GM18519 (cell line): ENCODE data around the gene SRPK1.

Source experiments
- ATAC-seq: cut with Tn5 transposase; IDR thresholded peaks from one replicate; pipeline ENCODE4 v1.9.1; 2021; ENCODE audit warnings: mild to moderate bottlenecking, moderate library complexity; ENCODE audit not compliant: unreplicated experiment, low FRiP score

Gene SRPK1

GRCh38 chr6:35905141-35905785 lies 15.6 kb downstream of the SRPK1 start:
- no peak for ATAC-seq

GRCh38 chr6:35903679-35904078 lies 17.2 kb downstream of the SRPK1 start:
- no peak for ATAC-seq

GRCh38 chr6:35900448-35900847 lies 20.4 kb downstream of the SRPK1 start:
- ATAC-seq = no peak

- no peak for ATAC-seq
Measured at GRCh38 chr6:35898003-35898402, 22.9 kb downstream of the SRPK1 start.

- no peak for ATAC-seq
Measured at GRCh38 chr6:35897486-35897885, 23.4 kb downstream of the SRPK1 start.

- no peak for ATAC-seq
Measured at GRCh38 chr6:35897036-35897435, 23.9 kb downstream of the SRPK1 start.

- no peak for ATAC-seq
Measured at GRCh38 chr6:35896228-35896627, 24.7 kb downstream of the SRPK1 start.

GRCh38 chr6:35895560-35895959 lies 25.3 kb downstream of the SRPK1 start:
- no peak for ATAC-seq

- ATAC-seq = no peak
Measured at GRCh38 chr6:35894776-35895175, 26.1 kb downstream of the SRPK1 start.

- ATAC-seq = no peak
Measured at GRCh38 chr6:35893246-35893645, 27.7 kb downstream of the SRPK1 start.

GRCh38 chr6:35892482-35892881 lies 28.4 kb downstream of the SRPK1 start:
- no peak for ATAC-seq

GRCh38 chr6:35879151-35879550 lies 41.7 kb downstream of the SRPK1 start:
- no peak for ATAC-seq

- no peak for ATAC-seq
Measured at GRCh38 chr6:35876902-35877301, 44.0 kb downstream of the SRPK1 start.

GRCh38 chr6:35874730-35875129 lies 46.2 kb downstream of the SRPK1 start:
- no peak for ATAC-seq

- no peak for ATAC-seq
Measured at GRCh38 chr6:35859367-35859766, 61.5 kb downstream of the SRPK1 start.

- ATAC-seq = no peak
Measured at GRCh38 chr6:35857853-35858252, 63.0 kb downstream of the SRPK1 start.

GRCh38 chr6:35856250-35856649 lies 64.6 kb downstream of the SRPK1 start:
- no peak for ATAC-seq

- ATAC-seq = no peak
Measured at GRCh38 chr6:35852994-35853393, 67.9 kb downstream of the SRPK1 start.

GRCh38 chr6:35850208-35850607 lies 70.7 kb downstream of the SRPK1 start:
- no peak for ATAC-seq

GRCh38 chr6:35844290-35844689 lies 76.6 kb downstream of the SRPK1 start:
- no peak for ATAC-seq

GRCh38 chr6:35842381-35842780 lies 78.5 kb downstream of the SRPK1 start:
- no peak for ATAC-seq

- ATAC-seq = no peak
Measured at GRCh38 chr6:35839019-35839418, 81.9 kb downstream of the SRPK1 start.

GRCh38 chr6:35833536-35833935 lies 87.4 kb downstream of the SRPK1 start:
- no peak for ATAC-seq
